Endodermal cell (in vitro differentiated cells): ENCODE data around the gene ZFP42. TPM values are rescaled to one million over a fixed set of nuclear protein-coding genes. Genes with fewer than 3 reads are reported as not detected.

Experiments
- DNase-seq: peaks from one replicate; pipeline ENCODE4 v3.0.0-alpha.2; 2017
- H3K27ac ChIP-seq: 2 replicates; pipeline ENCODE4 v1.5.1; 2013; ENCODE audit warnings: mild to moderate bottlenecking, low read depth, low read length, moderate library complexity
- H3K27me3 ChIP-seq: 2 replicates; pipeline ENCODE4 v1.6.1; 2013; ENCODE audit warnings: mild to moderate bottlenecking, low read length, moderate library complexity; ENCODE audit not compliant: insufficient read depth, control insufficient read depth, poor library complexity, severe bottlenecking
- H3K36me3 ChIP-seq: 2 replicates; pipeline ENCODE4 v1.7.0; 2013; ENCODE audit warnings: mild to moderate bottlenecking, low read length, moderate library complexity; ENCODE audit not compliant: control insufficient read depth, insufficient read depth
- H3K4me1 ChIP-seq: one replicate; pipeline ENCODE4 v1.7.0; 2013; ENCODE audit warnings: low read length; ENCODE audit not compliant: control insufficient read depth, insufficient read depth
- H3K4me3 ChIP-seq: 2 replicates; pipeline ENCODE4 v1.5.1; 2013; ENCODE audit warnings: mild to moderate bottlenecking, low read length, moderate library complexity
- H3K9ac ChIP-seq: 2 replicates; pipeline ENCODE4 v1.6.1; 2013; ENCODE audit warnings: mild to moderate bottlenecking, low read length, moderate library complexity; ENCODE audit not compliant: poor library complexity, severe bottlenecking; ENCODE audit errors: extremely low read depth
- H3K9me3 ChIP-seq: 2 replicates; pipeline ENCODE4 v1.6.1; 2013; ENCODE audit warnings: mild to moderate bottlenecking, low read length, moderate library complexity; ENCODE audit not compliant: control insufficient read depth
- H3K27ac Mint-ChIP-seq: 2 replicates; pipeline ENCODE4 v1.8.0; 2020; ENCODE audit warnings: mixed read lengths
- H3K27me3 Mint-ChIP-seq: 2 replicates; pipeline ENCODE4 v1.8.0; 2021; ENCODE audit warnings: mild to moderate bottlenecking, mixed read lengths; ENCODE audit not compliant: insufficient read depth
- H3K36me3 Mint-ChIP-seq: 2 replicates; pipeline ENCODE4 v1.8.0; 2020; ENCODE audit warnings: low read depth, mixed read lengths
- H3K4me1 Mint-ChIP-seq: 2 replicates; pipeline ENCODE4 v1.8.0; 2020; ENCODE audit warnings: mixed read lengths
- H3K4me3 Mint-ChIP-seq: 2 replicates; pipeline ENCODE4 v1.8.0; 2020; ENCODE audit warnings: mild to moderate bottlenecking, moderate library complexity, mixed read lengths
- H3K9me3 Mint-ChIP-seq: 2 replicates; pipeline ENCODE4 v1.8.0; 2020; ENCODE audit warnings: mild to moderate bottlenecking, mixed read lengths
- CTCF ChIP-seq: fragments of 200-600 bp; sonication (generic); conservative IDR thresholded peaks from 2 replicates; pipeline ENCODE4 v1.5.0; 2021; ENCODE audit warnings: antibody characterized with exemption, mild to moderate bottlenecking
- WGBS, 2 experiments: methylation state at CpG; one replicate each; pipeline versions ENCODE4 v1.1.5 to v1.1.7; 2013; ENCODE audit warnings: missing lambda C conversion rate in 2 of 2, mixed read lengths in 1 of 2; ENCODE audit not compliant: insufficient coverage in 1 of 2, insufficient read length in 1 of 2; 5-methylcytosine and 5-hydroxymethylcytosine counted together
- long read RNA-seq, 4 experiments: library from polyadenylated mRNA in 2 of 4; library from RNA in 1 of 4; library from capped mRNA in 1 of 4; stranded (forward) in 3 of 4; unstranded in 1 of 4; transcript quantifications; one replicate each; pipeline ENCODE4 v2.0.0, GENCODE V29; 2020 to 2021; ENCODE audit warnings: inconsistent platforms in 1 of 4
- polyA plus RNA-seq, 2 experiments: library from polyadenylated mRNA; stranded (reverse); fragments of 50-300 nt; gene quantifications; one replicate each; pipeline ENCODE4 v1.2.3, GENCODE V29; 2013
- total RNA-seq, 2 donors: library from RNA; stranded (reverse); fragmentation: NEBNext Ultra II Directional in 1 of 2; extraction: Animal tissue kit (Norgen Biotek cat#: 25700) in 1 of 2; gene quantifications; 2 replicates in 1 of 2; 3 replicates in 1 of 2; pipeline ENCODE4 v1.2.1, GENCODE V29; 2021

The ZFP42 gene
- 10 to 100 TPM; 30.9 to 58.5 TPM for total RNA-seq
- 4.9 TPM for polyA plus RNA-seq (2013, experiment 1 of 2)
- polyA plus RNA-seq (2013, experiment 2 of 2) = 2.6 TPM
- long read RNA-seq, experiment 1, transcript ZFP42-203 (1 exons, 2,338 nt) = major isoform, 16 of 22 reads
- long read RNA-seq, experiment 1, partial matches to known transcripts = 1 of 22 reads
- long read RNA-seq, experiment 1, other reads (novel, unspliced or antisense) = 4 of 22 reads
- long read RNA-seq, experiment 2, transcript ZFP42-202 (3 exons, 2,480 nt) = major isoform, 15 of 51 reads
- long read RNA-seq, experiment 2, transcript ZFP42-203 (1 exons, 2,338 nt) = minor isoform, 5 of 51 reads
- long read RNA-seq, experiment 2, partial matches to known transcripts = 1 of 51 reads
- long read RNA-seq, experiment 2, other reads (novel, unspliced or antisense) = 30 of 51 reads
- long read RNA-seq, experiment 3, transcript ZFP42-203 (1 exons, 2,338 nt) = minor isoform, 9 of 489 reads
- long read RNA-seq, experiment 3, transcript ZFP42-202 (3 exons, 2,480 nt) = major isoform, 119 of 489 reads
- long read RNA-seq, experiment 3, partial matches to known transcripts = 2 of 489 reads
- long read RNA-seq, experiment 3, other reads (novel, unspliced or antisense) = 359 of 489 reads
- long read RNA-seq, experiment 4, partial matches to known transcripts = 0 of 7 reads
- long read RNA-seq, experiment 4, other reads (novel, unspliced or antisense) = 5 of 7 reads

GRCh38 chr4:187995322-187996207 lies at the start of gene ZFP42:
Gene ZFP42, plus strand, starts transcription at chr4:187995771. Its CDS starts 7,037 bp downstream, at chr4:188002808.
- Mint-ChIP-seq H3K4me1 (peaks cover 15% of the 10 kb centered on the region), H3K27ac (peak within 1 kb of the TSS; percentile 91), H3K36me3 (peaks cover 24% of the 10 kb centered on the region), H3K27me3 (peaks cover 3% of the 10 kb centered on the region), H3K9me3 (peaks cover 8% of the 10 kb centered on the region), H3K4me3 (peak within 1 kb of the TSS; percentile 98)
- Histone ChIP-seq H3K36me3 (no peaks in the 10 kb centered on the region), H3K27me3 (no peaks in the 10 kb centered on the region), H3K4me3 (peak within 1 kb of the TSS; percentile 71), H3K9ac (peak within 1 kb of the TSS; percentile 20), H3K4me1 (no peaks in the 10 kb centered on the region), H3K9me3 (no peaks in the 10 kb centered on the region), H3K27ac (no peak within 1 kb of the TSS)
- DNase-seq = peak; percentile 94
- 68 to 91% methylated on average over 27 to 58 of the region's 58 CpGs for WGBS, 2 experiments
- no peak for TF ChIP-seq CTCF

GRCh38 chr4:187961171-187961570 lies 34.4 kb upstream of the ZFP42 start:
- Histone ChIP-seq H3K9ac (no peak overlapping the region), H3K4me3 (no peak overlapping the region), H3K9me3 (no peaks in the 10 kb centered on the region), H3K27ac (no peak overlapping the region), H3K4me1 (no peaks in the 10 kb centered on the region), H3K36me3 (no peaks in the 10 kb centered on the region), H3K27me3 (peaks cover 5% of the 10 kb centered on the region)
- H3K27ac Mint-ChIP-seq = no peak overlapping the region
- no peaks in the 10 kb centered on the region for H3K36me3 Mint-ChIP-seq
- no peak for TF ChIP-seq CTCF
- no peaks in the 10 kb centered on the region for H3K4me1 Mint-ChIP-seq
- no peak for DNase-seq
- H3K27me3 Mint-ChIP-seq = no peaks in the 10 kb centered on the region
- H3K9me3 Mint-ChIP-seq = no peaks in the 10 kb centered on the region
- 98% methylated on average over 2 of the region's 2 CpGs; no CpG with 5 or more reads in 1 of the 2 experiments for WGBS, 2 experiments
- H3K4me3 Mint-ChIP-seq = no peak overlapping the region

- no peaks in the 10 kb centered on the region for H3K9me3 ChIP-seq
- H3K9ac ChIP-seq = no peak overlapping the region
- H3K27me3 Mint-ChIP-seq = no peaks in the 10 kb centered on the region
- no peak overlapping the region for H3K27ac ChIP-seq
- no peaks in the 10 kb centered on the region for H3K36me3 ChIP-seq
- no peaks in the 10 kb centered on the region for H3K4me1 ChIP-seq
- no peak overlapping the region for H3K27ac Mint-ChIP-seq
- H3K4me3 ChIP-seq = no peak overlapping the region
- DNase-seq = no peak
- no peaks in the 10 kb centered on the region for H3K36me3 Mint-ChIP-seq
- H3K4me3 Mint-ChIP-seq = no peak overlapping the region
- no peaks in the 10 kb centered on the region for H3K9me3 Mint-ChIP-seq
- peaks cover 5% of the 10 kb centered on the region for H3K27me3 ChIP-seq
- TF ChIP-seq CTCF = no peak
- WGBS, 2 experiments = no CpG with 5 or more reads among the region's 2 CpGs
- no peaks in the 10 kb centered on the region for H3K4me1 Mint-ChIP-seq
These were observed 33.6 kb upstream of the ZFP42 start for GRCh38 chr4:187961961-187962360.
